DND-41 (cell line): Measurements from ENCODE around the gene ERG28.

ENCODE experiments used
- EZH2 ChIP-seq: IDR thresholded peaks from 3 replicates; pipeline ENCODE4 v1.6.1; 2012; ENCODE audit warnings: borderline replicate concordance, low read depth, mild to moderate bottlenecking, moderate library complexity, low read length, inconsistent platforms; ENCODE audit not compliant: severe bottlenecking
- TF ChIP-seq, protein P1 (sequence below): IDR thresholded peaks from 2 replicates; pipeline ENCODE4 v1.5.1; 2012; ENCODE audit warnings: borderline replicate concordance, low read length, moderate library complexity, mild to moderate bottlenecking; ENCODE audit not compliant: poor library complexity, severe bottlenecking; ENCODE audit errors: extremely low read depth

DNA sequence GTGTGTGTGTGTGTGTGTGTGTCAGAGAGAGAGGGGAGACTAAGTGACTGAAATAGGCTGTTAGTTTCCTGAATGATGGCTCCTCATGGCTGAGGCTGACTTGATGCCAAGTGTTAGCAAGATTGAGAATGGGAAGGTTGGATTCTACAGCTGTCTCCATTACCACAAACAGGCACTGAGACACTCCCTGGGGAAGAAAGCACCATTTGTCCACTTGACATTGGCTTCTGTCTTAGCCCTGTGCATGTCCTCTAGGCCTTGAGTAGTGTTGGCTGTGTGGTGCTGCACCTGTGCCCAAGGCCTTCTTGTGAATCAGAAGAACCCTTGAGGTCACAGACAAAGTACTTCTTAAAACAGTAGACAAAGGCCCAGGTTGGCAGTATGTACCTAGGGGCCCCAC lies 15.6 kb downstream of the ERG28 start:
- TF ChIP-seq, protein P1, sequence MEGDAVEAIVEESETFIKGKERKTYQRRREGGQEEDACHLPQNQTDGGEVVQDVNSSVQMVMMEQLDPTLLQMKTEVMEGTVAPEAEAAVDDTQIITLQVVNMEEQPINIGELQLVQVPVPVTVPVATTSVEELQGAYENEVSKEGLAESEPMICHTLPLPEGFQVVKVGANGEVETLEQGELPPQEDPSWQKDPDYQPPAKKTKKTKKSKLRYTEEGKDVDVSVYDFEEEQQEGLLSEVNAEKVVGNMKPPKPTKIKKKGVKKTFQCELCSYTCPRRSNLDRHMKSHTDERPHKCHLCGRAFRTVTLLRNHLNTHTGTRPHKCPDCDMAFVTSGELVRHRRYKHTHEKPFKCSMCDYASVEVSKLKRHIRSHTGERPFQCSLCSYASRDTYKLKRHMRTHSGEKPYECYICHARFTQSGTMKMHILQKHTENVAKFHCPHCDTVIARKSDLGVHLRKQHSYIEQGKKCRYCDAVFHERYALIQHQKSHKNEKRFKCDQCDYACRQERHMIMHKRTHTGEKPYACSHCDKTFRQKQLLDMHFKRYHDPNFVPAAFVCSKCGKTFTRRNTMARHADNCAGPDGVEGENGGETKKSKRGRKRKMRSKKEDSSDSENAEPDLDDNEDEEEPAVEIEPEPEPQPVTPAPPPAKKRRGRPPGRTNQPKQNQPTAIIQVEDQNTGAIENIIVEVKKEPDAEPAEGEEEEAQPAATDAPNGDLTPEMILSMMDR: no peak
- no peak for TF ChIP-seq EZH2
